GM23338 (cell line): Measurements from ENCODE around the gene ANTKMT. TPM values are rescaled to one million over a fixed set of nuclear protein-coding genes. Genes with fewer than 3 reads are reported as not detected.
"Not testable (repeated sequence)": the region's sequence is repeated elsewhere in the genome, so short reads cannot be mapped to it uniquely, and the experiment has no call there.

ENCODE experiments used
- ATAC-seq: fragments of 200-7000 bp; cut with Tn5 transposase; 3 replicates; pipeline ENCODE4 v1.9.1; 2020
- DNase-seq: peaks from one replicate; pipeline ENCODE4 v3.0.0-alpha.2; 2015; ENCODE audit warnings: low spot score
- H2AFZ ChIP-seq: fragments of 200-600 bp; sonication (generic); 2 replicates; pipeline ENCODE4 v1.8.0; 2016; ENCODE audit warnings: antibody characterized with exemption, mild to moderate bottlenecking, moderate library complexity
- H3F3A ChIP-seq: fragments of 200-600 bp; sonication (generic); replicated peaks from 2 replicates; pipeline ENCODE4 v1.8.0; 2017; ENCODE audit warnings: antibody characterized with exemption, mixed run types, low read depth
- H3K27ac ChIP-seq: fragments of 200-600 bp; sonication (generic); 2 replicates; pipeline ENCODE4 v1.6.1; 2016; ENCODE audit warnings: low read depth
- H3K27me3 ChIP-seq: fragments of 200-600 bp; sonication (generic); 2 replicates; pipeline ENCODE4 v1.8.0; 2016; ENCODE audit warnings: mild to moderate bottlenecking, mixed run types, moderate library complexity; ENCODE audit not compliant: insufficient read depth
- H3K36me3 ChIP-seq: fragments of 200-600 bp; sonication (generic); 2 replicates; pipeline ENCODE4 v1.8.0; 2016; ENCODE audit warnings: mild to moderate bottlenecking; ENCODE audit not compliant: insufficient read depth
- H3K4me1 ChIP-seq: fragments of 200-600 bp; sonication (generic); 2 replicates; pipeline ENCODE4 v1.8.0; 2016; ENCODE audit warnings: mild to moderate bottlenecking, moderate library complexity; ENCODE audit not compliant: insufficient read depth
- H3K4me2 ChIP-seq: fragments of 200-600 bp; sonication (generic); 2 replicates; pipeline ENCODE4 v1.7.1; 2017; ENCODE audit warnings: mixed run types
- H3K4me3 ChIP-seq: fragments of 200-600 bp; sonication (generic); 2 replicates; pipeline ENCODE4 v1.6.1; 2016; ENCODE audit warnings: mixed run types
- H3K79me2 ChIP-seq: fragments of 200-600 bp; sonication (generic); replicated peaks from 2 replicates; pipeline ENCODE4 v1.8.0; 2017; ENCODE audit warnings: mild to moderate bottlenecking; ENCODE audit not compliant: insufficient read depth
- H3K9me2 ChIP-seq: fragments of 200-600 bp; sonication (generic); 2 replicates; pipeline ENCODE4 v1.8.0; 2017; ENCODE audit not compliant: insufficient read depth
- H4K20me1 ChIP-seq: fragments of 200-600 bp; sonication (generic); replicated peaks from 2 replicates; pipeline ENCODE4 v1.8.0; 2017; ENCODE audit warnings: mild to moderate bottlenecking; ENCODE audit not compliant: insufficient read depth
- H3K27ac Mint-ChIP-seq: 2 replicates; pipeline ENCODE4 v1.8.0; 2020; ENCODE audit warnings: inconsistent platforms, mild to moderate bottlenecking, moderate library complexity, mixed read lengths
- H3K27me3 Mint-ChIP-seq: 3 replicates; pipeline ENCODE4 v1.8.0; 2022; ENCODE audit warnings: low read depth, mild to moderate bottlenecking, moderate library complexity, mixed read lengths, inconsistent platforms; ENCODE audit not compliant: insufficient read depth, poor library complexity
- H3K36me3 Mint-ChIP-seq: 3 replicates; pipeline ENCODE4 v1.8.0; 2021; ENCODE audit warnings: low read depth, mild to moderate bottlenecking, inconsistent platforms, moderate library complexity, mixed read lengths
- H3K4me1 Mint-ChIP-seq: 3 replicates; pipeline ENCODE4 v1.8.0; 2020; ENCODE audit warnings: mild to moderate bottlenecking, inconsistent platforms, mixed read lengths
- H3K4me3 Mint-ChIP-seq: 3 replicates; pipeline ENCODE4 v1.8.0; 2021; ENCODE audit warnings: moderate library complexity, mild to moderate bottlenecking, inconsistent platforms, mixed read lengths
- H3K9me3 Mint-ChIP-seq: 3 replicates; pipeline ENCODE4 v1.8.0; 2020; ENCODE audit warnings: moderate library complexity, mild to moderate bottlenecking, inconsistent platforms, mixed read lengths
- EZH2phosphoT487 ChIP-seq: fragments of 200-600 bp; sonication (generic); IDR thresholded peaks from one replicate; pipeline ENCODE4 v1.8.1; 2018; ENCODE audit warnings: antibody characterized with exemption; ENCODE audit not compliant: unreplicated experiment
- JUNB ChIP-seq: IDR thresholded peaks from one replicate; pipeline ENCODE4 v1.6.1; 2016; ENCODE audit warnings: antibody characterized with exemption; ENCODE audit not compliant: unreplicated experiment
- POLR2AphosphoS5 ChIP-seq: IDR thresholded peaks from 2 replicates; pipeline ENCODE4 v1.6.1; 2016; ENCODE audit warnings: antibody characterized with exemption, low read depth
- polyA plus RNA-seq: library from polyadenylated mRNA; unstranded; fragments of >200 nt; fragmentation: Nextera tagmentation; extraction: Ambion mirVana; gene quantifications from 2 replicates; pipeline ENCODE4 v1.2.1, GENCODE V29; 2016
- total RNA-seq: library from RNA; depleted of rRNA; stranded (reverse); fragments of >200 nt; shearing (Covaris generic); gene quantifications from 2 replicates; pipeline ENCODE4 v1.2.3, GENCODE V29; 2014
- TF ChIP-seq, protein P1 (sequence below), 2 experiments: fragments of 200-600 bp in 1 of 2; sonication (generic) in 1 of 2; conservative IDR thresholded peaks; 2 replicates each; pipeline versions ENCODE4 v1.5.1 to v1.6.1; 2016 to 2017; ENCODE audit warnings: antibody characterized with exemption in 2 of 2, low read depth in 2 of 2, mild to moderate bottlenecking in 2 of 2, moderate library complexity in 1 of 2

Gene ANTKMT
- total and polyA plus RNA-seq, 2 experiments from 2014 or later, result 23.8 to 37.2 TPM

DNA sequence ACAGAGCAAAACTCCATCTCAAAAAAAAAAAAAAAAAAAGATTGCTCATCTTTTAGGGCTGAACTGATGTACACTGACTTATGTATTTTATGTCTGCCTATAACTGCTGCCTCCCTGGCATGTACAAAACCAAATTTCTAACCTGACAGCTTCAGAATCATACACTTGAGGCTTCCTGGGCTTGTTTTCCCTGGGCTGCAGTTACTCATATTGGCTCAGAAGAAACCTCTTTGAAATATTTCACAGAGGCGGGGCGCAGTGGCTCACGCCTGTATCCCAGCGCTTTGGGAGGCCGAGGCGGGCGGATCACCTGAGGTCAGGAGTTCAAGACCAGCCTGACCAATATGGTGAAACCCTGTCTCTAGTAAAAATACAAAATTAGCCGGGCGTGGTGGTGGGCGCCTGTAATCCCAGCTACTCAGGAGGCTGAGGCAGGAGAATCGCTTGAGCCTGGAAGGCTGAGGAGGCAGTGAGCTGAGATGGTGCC, 33.2 kb downstream of the ANTKMT start:
- peaks cover 21% of the 10 kb centered on the region for H3K4me1 Mint-ChIP-seq
- H2AFZ ChIP-seq, DNase-seq, H3K4me3 ChIP-seq, H3K4me2 ChIP-seq, H3K36me3 Mint-ChIP-seq, H4K20me1 ChIP-seq, H3K4me3 Mint-ChIP-seq, H3K36me3 ChIP-seq, H3K9me3 Mint-ChIP-seq, H3F3A ChIP-seq, H3K4me1 ChIP-seq, H3K27ac ChIP-seq, H3K27ac Mint-ChIP-seq, H3K79me2 ChIP-seq, ATAC-seq, H3K27me3 ChIP-seq, H3K9me2 ChIP-seq: not testable (repeated sequence)
- peaks cover 14% of the 10 kb centered on the region for H3K27me3 Mint-ChIP-seq

- Histone ChIP-seq H3K27ac (no peak overlapping the region), H2AFZ (no peak overlapping the region), H3F3A (0 out of 2 replicates have a peak, but pooled peaks cover 5% of the 10 kb centered on the region), H3K79me2 (no peaks in the 10 kb centered on the region), H3K36me3 (no peaks in the 10 kb centered on the region), H3K27me3 (no peaks in the 10 kb centered on the region), H3K4me1 (peaks cover 5% of the 10 kb centered on the region), H3K4me3 (no peak overlapping the region), H4K20me1 (no peaks in the 10 kb centered on the region), H3K4me2 (no peak overlapping the region), H3K9me2 (no peaks in the 10 kb centered on the region)
- no peak for TF ChIP-seq JUNB
- TF ChIP-seq, protein P1, sequence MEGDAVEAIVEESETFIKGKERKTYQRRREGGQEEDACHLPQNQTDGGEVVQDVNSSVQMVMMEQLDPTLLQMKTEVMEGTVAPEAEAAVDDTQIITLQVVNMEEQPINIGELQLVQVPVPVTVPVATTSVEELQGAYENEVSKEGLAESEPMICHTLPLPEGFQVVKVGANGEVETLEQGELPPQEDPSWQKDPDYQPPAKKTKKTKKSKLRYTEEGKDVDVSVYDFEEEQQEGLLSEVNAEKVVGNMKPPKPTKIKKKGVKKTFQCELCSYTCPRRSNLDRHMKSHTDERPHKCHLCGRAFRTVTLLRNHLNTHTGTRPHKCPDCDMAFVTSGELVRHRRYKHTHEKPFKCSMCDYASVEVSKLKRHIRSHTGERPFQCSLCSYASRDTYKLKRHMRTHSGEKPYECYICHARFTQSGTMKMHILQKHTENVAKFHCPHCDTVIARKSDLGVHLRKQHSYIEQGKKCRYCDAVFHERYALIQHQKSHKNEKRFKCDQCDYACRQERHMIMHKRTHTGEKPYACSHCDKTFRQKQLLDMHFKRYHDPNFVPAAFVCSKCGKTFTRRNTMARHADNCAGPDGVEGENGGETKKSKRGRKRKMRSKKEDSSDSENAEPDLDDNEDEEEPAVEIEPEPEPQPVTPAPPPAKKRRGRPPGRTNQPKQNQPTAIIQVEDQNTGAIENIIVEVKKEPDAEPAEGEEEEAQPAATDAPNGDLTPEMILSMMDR (conservative IDR thresholded peaks at IDR 0.05; ENCODE audit: low read depth in 2 of 2), result no peak
- no peak for TF ChIP-seq POLR2AphosphoS5
- peaks cover 21% of the 10 kb centered on the region for H3K4me1 Mint-ChIP-seq
- DNase-seq (no peak), ATAC-seq (no peak)
- H3K27me3 Mint-ChIP-seq, result peaks cover 14% of the 10 kb centered on the region
- H3K4me3 Mint-ChIP-seq, result no peak overlapping the region
- H3K9me3 Mint-ChIP-seq, result no peaks in the 10 kb centered on the region; the same call in 2 of the 3 replicates
- H3K36me3 Mint-ChIP-seq, result no peaks in the 10 kb centered on the region
- no peak overlapping the region for H3K27ac Mint-ChIP-seq
Observed at GRCh38 chr16:754656-755055, 33.7 kb downstream of the ANTKMT start.

GRCh38 chr16:756428-756827, 35.5 kb downstream of the ANTKMT start:
- Mint-ChIP-seq H3K4me1 (peaks cover 14% of the 10 kb centered on the region), H3K27ac (no peak overlapping the region), H3K4me3 (no peak overlapping the region), H3K27me3 (peaks cover 15% of the 10 kb centered on the region), H3K9me3 (no peaks in the 10 kb centered on the region; the same call in 1 of the 3 replicates), H3K36me3 (no peaks in the 10 kb centered on the region)
- DNase-seq, result no peak
- no peak for TF ChIP-seq EZH2phosphoT487
- Histone ChIP-seq H3F3A (no peaks in the 10 kb centered on the region), H3K79me2 (no peaks in the 10 kb centered on the region), H3K4me1 (peaks cover 5% of the 10 kb centered on the region), H3K27ac (no peak overlapping the region), H3K36me3 (no peaks in the 10 kb centered on the region), H3K4me3 (no peak overlapping the region), H4K20me1 (no peaks in the 10 kb centered on the region), H3K27me3 (no peaks in the 10 kb centered on the region), H2AFZ (no peak overlapping the region), H3K4me2 (no peak overlapping the region), H3K9me2 (no peaks in the 10 kb centered on the region)
- no peak for ATAC-seq
